Activated CD4-positive, alpha-beta T cell treated with anti-CD3 and anti-CD28 coated beads for 4 hours (primary cell): ENCODE data around the gene CHST4.
"Not testable (repeated sequence)": the region's sequence is repeated elsewhere in the genome, so short reads cannot be mapped to it uniquely, and the experiment has no call there.

Experiments used
- DNase-seq, 2 donors: peaks; one replicate each; pipeline ENCODE4 v3.0.0-alpha.2; 2020

Gene CHST4

GRCh38 chr16:71524566-71525553 is 1.4 kb upstream of the CHST4 start:
- DNase-seq = no peak

- DNase-seq = no peak
Measured at GRCh38 chr16:71528257-71528656, 2.0 kb downstream of the CHST4 start.

- DNase-seq = no peak
Measured at GRCh38 chr16:71528863-71529262, 2.6 kb downstream of the CHST4 start.

GRCh38 chr16:71532366-71532765 is 6.1 kb downstream of the CHST4 start:
- DNase-seq = no peak

- DNase-seq = no peak
Measured at GRCh38 chr16:71536752-71537499, 10.7 kb downstream of the CHST4 start.

GRCh38 chr16:71537643-71538042 is 11.4 kb downstream of the CHST4 start:
- DNase-seq = peak in 1 of 2 donors; percentile 8

- DNase-seq = peak; percentile 41 to 59
Measured at GRCh38 chr16:71542377-71542776, 16.2 kb downstream of the CHST4 start.

- DNase-seq = no peak
Measured at GRCh38 chr16:71547168-71547567, 20.9 kb downstream of the CHST4 start.

- no peak for DNase-seq
Measured at GRCh38 chr16:71552698-71553503, 26.7 kb downstream of the CHST4 start.

- DNase-seq = no peak
Measured at GRCh38 chr16:71555230-71555891, 29.1 kb downstream of the CHST4 start.

- DNase-seq = no peak
Measured at GRCh38 chr16:71557299-71557698, 31.1 kb downstream of the CHST4 start.

GRCh38 chr16:71557954-71558582 is 31.8 kb downstream of the CHST4 start:
- no peak for DNase-seq

- DNase-seq = no peak
Measured at GRCh38 chr16:71559855-71560254, 33.6 kb downstream of the CHST4 start.

GRCh38 chr16:71561886-71562285 is 35.7 kb downstream of the CHST4 start:
- not testable (repeated sequence) for DNase-seq

GRCh38 chr16:71562552-71562951 is 36.3 kb downstream of the CHST4 start:
- no peak for DNase-seq

GRCh38 chr16:71564335-71564967 is 38.2 kb downstream of the CHST4 start:
- no peak for DNase-seq

- DNase-seq = no peak
Measured at GRCh38 chr16:71565812-71566700, 39.8 kb downstream of the CHST4 start.

- DNase-seq = no peak
Measured at GRCh38 chr16:71567931-71568330, 41.7 kb downstream of the CHST4 start.

GRCh38 chr16:71568551-71568950 is 42.3 kb downstream of the CHST4 start:
- no peak for DNase-seq

GRCh38 chr16:71569621-71570020 is 43.4 kb downstream of the CHST4 start:
- DNase-seq = no peak
